ENCODE measurements around the gene CEACAM16.
"Not testable (repeated sequence)": the region's sequence is repeated elsewhere in the genome, so short reads cannot be mapped to it uniquely, and the experiment has no call there.

Gene CEACAM16, protein sequence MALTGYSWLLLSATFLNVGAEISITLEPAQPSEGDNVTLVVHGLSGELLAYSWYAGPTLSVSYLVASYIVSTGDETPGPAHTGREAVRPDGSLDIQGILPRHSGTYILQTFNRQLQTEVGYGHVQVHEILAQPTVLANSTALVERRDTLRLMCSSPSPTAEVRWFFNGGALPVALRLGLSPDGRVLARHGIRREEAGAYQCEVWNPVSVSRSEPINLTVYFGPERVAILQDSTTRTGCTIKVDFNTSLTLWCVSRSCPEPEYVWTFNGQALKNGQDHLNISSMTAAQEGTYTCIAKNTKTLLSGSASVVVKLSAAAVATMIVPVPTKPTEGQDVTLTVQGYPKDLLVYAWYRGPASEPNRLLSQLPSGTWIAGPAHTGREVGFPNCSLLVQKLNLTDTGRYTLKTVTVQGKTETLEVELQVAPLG

DNA sequence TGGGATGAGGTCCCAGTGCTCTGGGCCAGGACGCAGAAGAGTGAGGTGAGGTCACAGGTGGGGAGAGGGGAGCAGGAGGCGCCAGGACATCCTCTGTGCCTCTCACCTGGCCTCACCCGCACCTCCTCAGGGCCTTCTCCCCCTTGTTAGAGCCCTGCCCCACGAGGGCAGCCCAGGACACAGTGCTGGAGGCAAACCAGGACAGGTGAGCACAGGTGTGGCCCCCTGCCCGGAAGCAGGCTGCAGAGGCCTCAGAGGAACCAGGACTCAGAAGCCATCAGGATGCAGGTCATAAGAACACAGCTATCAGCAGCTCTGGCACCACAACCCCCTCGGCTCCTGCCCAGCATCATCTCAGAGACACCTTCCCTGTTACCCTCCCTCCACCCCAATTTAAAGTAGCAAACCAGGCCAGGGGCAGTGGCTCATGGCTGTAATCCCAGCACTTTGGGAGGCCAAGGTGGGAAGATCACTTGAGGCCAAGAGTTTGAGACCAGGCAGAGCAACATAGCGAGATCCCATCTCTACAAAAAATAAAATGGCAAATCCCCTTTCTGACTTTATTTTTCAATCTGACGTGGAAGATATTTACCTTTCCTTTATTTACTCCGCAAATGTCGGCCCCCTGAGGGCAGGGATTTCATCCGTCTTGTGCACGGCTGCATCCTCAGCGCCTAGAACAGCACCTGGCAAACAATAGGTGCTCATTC, at the start of gene CEACAM16:
Gene CEACAM16 (plus strand): TSS at position 660 of the 710 bp plus-strand sequence. CDS start 2,306 bp downstream, outside the sequence.
- in situ Hi-C loops (cut with HindIII; ENCODE audit: low sequenced_read_pairs): no loop called here

DNA sequence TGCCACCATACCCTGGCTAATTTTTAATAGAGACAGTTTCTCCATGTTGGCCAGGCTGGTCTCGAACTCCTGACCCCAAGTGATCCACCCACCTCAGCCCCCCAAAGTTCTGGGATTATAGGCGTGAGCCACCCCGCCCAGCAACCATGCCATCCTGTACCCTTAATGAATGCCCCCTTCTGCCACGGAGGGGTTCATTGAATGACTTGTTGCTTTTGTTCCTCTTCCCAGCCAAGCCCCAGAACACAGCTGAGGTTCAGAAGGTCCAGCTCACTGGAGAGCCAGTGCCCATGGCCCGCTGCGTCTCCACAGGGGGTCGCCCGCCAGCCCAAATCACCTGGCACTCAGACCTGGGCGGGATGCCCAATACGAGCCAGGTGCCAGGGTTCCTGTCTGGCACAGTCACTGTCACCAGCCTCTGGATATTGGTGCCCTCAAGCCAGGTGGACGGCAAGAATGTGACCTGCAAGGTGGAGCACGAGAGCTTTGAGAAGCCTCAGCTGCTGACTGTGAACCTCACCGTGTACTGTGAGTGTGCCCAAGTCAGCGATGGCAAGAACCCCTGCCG, 49.3 kb upstream of the CEACAM16 start:
- in situ Hi-C loops (cut with HindIII; ENCODE audit: low sequenced_read_pairs): no loop called here

DNA sequence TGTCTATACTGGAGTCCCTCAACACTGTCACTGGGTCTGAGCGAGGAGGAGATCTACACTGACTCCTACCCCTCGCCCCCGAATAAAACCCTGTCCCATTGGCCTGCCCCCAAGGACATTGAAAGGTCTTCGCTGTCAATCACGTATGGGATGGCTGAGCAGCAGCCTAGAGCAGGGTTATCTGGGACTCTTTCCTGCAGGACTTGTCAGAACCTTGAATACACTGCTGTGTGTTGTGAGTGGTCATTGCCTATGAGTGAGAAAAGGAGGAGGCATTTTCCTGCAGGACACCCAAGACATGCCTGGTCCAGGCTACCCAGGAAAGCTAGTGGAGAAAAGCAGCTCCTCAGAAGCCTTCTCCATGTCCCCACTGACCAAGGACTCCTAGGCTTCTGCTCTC, 45.6 kb upstream of the CEACAM16 start:
- in situ Hi-C loops (cut with HindIII; ENCODE audit: low sequenced_read_pairs): no loop called here

DNA sequence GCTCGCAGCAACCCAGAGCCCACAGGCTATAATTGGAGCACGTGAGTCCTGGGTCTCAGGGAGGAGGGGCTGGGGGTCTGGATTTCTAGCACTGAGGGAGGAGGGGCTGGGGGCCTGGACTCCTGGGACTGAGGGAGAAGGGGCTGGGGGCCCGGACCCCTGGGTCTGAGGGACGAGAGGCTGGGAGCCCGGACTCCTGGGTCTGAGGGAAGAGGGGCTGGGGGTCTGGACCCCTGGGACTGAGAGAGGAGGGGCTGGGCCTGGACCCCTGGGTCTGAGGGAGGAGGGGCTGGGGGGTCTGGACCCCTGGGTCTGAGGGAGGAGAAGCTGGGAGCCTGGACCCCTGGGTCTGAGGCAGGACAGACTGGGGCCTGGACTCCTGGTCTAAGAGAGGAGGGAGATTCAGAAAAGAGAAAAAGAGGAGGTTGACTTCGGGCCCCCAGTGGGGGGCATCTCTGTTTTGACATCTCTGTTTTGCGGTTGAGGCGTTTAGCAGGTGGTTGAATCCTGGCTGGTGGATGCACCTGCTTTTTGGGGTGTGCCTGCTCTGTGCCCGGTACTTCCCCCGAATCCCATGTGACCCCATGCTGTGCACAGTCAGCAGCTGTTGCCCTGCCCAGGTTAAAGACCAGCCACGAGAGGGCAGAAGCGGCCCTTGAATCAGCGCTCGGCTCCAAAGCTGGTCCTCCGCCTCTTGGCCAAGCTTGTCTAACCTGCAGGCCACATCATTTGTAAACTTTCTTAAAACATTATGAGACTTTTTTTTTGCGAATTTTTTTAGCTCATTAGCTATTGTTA, 44.8 kb upstream of the CEACAM16 start:
- in situ Hi-C loops (cut with HindIII; ENCODE audit: low sequenced_read_pairs): no loop called here

DNA sequence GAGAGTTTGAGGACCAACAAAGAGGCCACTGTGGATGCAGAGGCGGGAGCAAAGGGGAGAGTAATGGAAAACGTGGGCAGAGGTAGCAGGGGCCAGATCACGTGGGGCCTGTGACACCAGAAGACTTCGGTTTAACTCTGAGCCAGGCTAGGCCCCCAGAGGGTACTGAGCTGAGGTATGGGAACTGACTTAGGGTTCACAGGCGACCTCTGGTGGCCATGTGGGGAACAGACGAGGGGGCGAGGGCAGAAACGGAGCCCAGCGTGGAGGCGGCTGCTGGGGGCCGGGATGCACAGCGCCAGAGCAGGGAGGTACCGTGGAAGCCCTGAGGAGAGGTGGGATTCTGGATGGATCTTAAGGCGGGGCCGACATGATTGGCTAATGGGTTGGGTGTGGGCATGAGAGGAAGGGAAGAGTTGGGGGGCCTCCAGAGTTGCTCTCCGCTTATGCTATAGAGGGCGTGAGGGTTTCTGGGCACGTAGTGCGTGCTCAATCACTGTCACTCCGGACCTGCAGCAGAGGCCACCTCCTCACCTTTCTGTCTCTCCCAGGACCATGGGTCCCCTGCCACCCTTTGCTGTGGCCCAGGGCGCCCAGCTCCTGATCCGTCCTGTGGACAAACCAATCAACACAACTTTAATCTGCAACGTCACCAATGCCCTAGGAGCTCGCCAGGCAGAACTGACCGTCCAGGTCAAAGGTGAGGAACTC, 41.6 kb upstream of the CEACAM16 start:
- in situ Hi-C loops (cut with HindIII; ENCODE audit: low sequenced_read_pairs): no loop called here

DNA sequence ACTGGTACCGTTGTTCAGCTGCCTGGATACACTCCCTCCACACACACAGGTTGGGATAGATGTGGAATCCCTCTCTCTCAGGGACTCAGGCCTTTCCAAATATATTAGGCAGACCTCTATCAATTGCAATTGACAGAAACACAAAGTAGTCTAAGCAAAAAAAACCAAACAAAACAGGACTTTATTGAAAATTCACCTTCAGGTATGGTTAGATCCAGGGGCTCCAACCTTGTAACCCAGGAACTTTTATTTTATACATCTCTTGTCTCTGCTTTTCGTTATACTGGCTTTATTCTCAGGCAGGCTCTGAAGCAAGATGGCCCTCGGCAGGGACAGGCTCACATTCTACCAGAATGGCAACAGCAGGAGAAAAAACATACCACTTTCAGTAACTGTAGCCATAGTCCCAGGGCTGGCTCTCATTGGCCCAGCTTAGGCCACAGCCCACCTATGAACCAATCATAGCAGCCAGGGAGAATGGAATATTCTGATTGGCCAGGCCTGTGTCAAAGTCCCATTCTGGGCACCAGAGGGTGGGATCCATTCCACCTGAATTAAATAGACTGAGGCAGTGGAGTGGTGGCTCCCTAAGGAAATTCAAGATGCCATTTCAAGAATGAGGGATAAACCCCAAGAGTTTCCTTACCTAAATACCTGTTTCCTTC, 40.8 kb upstream of the CEACAM16 start:
- in situ Hi-C loops (cut with HindIII; ENCODE audit: low sequenced_read_pairs): no loop called here

DNA sequence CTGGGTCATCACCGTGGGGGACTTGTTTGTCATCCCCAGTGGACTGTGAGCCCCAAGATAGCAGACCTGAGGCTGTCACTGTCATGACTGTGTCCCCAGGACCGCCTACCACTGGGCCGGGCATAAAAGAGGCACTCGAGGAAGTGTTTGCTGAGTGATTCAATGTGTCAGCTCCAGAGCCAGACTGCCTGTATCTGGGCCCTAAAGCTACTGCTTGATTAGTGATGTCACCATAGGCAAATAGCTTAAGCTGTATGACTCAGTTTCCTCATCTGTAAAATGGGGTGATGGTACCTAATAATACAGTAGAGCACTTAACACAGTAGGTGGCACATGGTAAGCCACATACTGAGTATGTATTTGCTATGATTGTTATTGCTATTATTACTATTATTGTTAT, 38.9 kb upstream of the CEACAM16 start:
- in situ Hi-C loops (cut with HindIII; ENCODE audit: low sequenced_read_pairs): no loop called here

DNA sequence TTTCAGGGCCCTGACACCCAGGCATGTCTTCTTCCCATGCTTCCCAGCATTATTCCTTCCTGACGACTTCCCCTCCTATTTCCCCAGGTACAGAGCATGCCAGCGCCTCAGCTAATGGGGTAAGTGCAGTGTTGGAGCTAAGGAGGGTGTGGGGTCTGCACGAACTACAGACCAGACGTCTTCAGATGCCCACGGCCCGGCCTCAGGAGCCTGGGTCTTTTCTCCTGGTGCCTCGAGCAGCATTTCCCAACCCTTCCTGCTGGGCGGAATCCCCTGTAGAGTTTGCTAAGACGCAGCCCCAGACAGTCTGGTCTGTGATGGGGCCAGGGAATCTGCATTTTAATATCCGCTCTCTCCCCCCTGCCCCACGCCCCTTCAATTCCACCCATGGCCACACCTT, 37.7 kb upstream of the CEACAM16 start:
- in situ Hi-C loops (cut with HindIII; ENCODE audit: low sequenced_read_pairs): no loop called here

DNA sequence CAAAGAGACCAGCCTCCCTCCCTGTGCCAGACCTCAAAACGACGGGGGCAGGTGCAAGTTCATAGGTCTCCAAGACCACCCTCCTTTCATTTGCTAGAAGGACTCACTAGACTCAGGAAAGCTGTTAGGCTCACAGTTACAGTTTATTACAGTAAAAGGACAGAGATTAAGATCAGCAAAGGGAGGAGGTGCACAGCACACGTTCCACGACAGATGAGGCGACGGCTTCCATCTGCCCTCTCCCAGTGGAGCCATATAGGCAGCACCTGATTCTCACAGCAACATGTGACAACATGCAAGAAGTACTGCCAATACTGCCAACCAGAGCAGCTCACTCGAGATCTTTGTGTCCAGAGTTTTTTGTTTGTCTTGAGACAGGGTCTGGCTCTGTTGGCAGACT, 37.0 kb upstream of the CEACAM16 start:
- in situ Hi-C loops (cut with HindIII; ENCODE audit: low sequenced_read_pairs): no loop called here

DNA sequence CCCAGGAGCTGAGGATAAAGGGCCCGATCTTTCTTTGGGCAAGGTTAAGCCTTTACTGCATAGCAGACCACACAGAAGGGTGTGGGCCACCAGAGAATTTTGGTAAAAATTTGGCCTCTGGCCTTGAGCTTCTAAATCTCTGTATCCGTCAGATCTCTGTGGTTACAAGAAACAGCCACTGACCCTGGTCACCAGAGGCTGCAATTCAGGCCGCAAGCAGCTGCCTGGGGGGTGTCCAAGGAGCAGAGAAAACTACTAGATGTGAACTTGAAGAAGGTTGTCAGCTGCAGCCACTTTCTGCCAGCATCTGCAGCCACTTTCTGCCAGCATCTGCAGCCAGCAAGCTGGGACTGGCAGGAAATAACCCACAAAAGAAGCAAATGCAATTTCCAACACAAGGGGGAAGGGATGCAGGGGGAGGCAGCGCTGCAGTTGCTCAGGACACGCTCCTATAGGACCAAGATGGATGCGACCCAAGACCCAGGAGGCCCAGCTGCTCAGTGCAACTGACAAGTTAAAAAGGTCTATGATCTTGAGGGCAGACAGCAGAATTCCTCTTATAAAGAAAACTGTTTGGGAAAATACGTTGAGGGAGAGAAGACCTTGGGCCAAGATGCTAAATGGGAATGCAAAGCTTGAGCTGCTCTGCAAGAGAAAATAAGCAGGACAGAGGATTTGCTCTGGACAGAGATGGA, 36.1 kb upstream of the CEACAM16 start:
- in situ Hi-C loops (cut with HindIII; ENCODE audit: low sequenced_read_pairs): no loop called here

DNA sequence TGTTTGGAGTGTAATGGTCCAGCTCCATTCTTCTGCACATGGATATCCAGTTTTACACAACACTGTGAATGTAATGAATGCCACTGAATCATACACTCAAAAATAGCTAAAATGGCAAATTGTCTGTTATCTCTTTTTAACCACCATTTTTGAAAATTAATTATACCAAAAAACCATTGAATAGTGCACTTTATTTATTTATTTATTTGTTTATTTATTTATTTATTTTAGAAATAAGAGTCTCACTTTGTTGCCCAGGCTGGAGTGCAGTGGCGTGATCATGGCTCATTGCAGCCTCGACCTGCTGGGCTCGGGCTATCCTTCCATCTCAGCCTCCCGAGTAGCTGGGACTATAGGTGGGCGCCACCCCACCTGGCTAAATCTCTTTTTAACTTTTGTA, 35.0 kb upstream of the CEACAM16 start:
- in situ Hi-C loops (cut with HindIII; ENCODE audit: low sequenced_read_pairs): no loop called here

DNA sequence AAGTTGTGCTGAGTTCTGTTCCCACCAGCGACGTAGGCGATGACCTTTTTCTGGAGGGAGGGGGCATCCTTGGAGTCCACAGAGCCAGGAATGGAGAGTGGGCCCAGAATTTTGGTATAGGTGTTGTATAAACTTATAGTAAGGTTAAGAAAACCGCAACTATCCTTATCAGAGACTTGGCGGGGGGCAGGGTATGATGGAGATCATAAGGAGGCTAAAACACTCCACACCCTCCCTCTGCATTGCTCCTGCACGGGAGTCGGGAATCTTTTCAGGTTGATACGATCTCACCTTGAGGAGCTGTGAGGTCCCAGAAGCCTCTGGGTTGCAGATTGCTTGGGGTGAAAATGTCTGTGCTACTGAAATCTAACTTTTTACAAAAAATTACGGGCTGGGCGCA, 34.0 kb upstream of the CEACAM16 start:
- in situ Hi-C loops (cut with HindIII; ENCODE audit: low sequenced_read_pairs): no loop called here

DNA sequence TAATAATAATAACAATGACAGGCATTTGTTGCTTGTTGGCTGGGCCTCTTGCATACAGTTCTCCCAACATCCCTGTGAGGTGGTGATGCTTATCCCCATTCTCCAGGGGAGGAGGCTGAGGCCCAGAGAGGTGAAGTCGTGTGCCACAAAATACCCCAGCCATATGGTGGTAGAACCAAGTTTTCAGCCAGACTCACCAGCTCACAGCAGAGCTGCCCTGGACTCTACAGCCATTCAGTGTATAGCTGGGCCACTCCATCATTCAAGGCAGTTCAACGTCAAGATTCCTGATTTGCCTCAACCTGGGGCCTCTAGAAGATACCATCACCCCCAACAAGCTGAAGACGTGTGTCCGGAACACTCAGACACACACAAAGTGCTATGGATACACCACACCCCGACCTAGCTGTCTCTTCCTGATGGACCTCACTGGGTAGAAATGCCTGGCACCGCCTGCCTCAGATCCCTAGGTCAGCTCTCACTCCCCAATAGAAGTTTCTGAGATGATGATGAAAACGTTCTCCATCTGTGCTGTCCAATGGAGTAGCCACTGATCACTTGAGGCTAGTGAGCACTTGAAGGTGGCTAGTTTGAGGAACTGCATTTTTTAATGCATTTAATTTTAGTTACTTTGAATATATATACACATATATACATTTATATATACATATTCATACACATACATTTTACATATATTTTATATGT, 31.9 kb upstream of the CEACAM16 start:
- in situ Hi-C loops (cut with HindIII; ENCODE audit: low sequenced_read_pairs): no loop called here

DNA sequence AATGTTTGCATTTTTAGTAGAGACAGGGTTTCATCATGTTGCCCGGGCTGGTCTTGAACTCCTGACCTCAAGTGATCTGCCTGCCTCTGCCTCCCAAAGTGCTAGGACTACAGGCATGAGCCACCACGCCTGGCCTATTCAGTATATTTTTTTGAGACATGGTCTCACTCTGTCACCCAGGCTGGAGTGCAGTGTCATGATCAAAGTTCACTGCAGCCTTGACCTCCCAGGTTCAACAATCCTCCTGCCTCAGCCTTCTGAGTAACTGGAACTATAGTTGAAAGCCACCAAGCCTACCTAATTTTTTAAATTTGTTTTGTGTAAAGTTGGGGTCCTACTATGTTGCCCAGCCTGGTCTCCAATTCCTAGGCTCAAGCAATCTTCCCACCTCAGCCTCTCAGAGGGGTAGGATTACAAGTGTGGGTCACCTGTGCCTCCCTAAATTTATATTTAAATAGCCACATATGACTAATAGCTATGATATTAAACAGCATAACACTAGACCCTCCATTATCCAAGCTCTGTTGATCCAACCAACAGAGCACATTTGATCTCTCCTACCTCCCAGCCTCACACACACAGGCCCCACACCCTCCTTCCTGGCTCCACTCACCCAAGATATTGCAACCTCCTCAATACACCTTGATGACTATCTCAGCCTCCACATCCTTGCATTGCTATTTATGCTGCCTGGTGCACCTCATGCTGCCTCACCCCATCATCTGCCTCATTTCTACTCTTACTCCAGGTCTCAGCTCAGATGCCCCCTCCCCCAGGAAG, 29.8 kb upstream of the CEACAM16 start:
- in situ Hi-C loops (cut with HindIII; ENCODE audit: low sequenced_read_pairs): no loop called here

DNA sequence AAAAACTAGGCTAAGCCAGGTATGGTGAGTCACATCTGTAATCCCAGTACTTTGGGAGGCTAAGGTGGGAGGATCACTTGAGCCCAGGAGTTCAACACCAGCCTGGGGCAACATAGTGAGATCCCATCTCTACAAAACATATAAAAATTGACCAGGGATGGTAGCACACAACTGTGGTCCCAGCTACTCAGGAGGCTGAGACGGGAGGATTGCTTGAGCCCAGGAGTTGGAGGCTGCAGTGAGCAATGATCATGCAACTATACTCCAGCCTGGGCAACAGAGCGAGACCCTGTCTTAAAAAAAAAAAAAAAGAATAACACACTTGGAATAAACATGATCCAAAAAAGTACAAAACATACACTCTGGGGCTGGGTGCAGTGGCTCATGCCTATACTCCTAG, 28.9 kb upstream of the CEACAM16 start:
- in situ Hi-C loops (cut with HindIII; ENCODE audit: low sequenced_read_pairs): not testable (repeated sequence)

DNA sequence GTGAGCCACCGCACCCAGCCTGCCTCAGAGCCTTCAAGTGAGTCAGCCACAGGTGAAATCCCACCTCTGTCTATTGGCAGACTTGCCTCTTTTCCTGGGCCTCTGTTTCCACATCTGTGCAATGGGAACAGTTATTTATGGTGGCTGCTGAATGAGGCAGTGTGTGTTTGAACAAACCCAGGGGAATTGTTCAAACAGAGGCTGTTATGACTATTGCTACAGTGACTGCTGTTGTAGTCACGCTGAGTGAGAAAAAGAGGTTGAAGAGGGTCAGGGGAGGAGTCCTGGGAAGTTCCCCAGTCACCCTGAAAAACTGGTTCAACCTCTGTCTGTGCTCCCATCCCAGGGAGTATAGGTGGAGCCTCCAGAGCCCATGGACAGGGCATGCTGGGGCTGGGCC, 27.6 kb upstream of the CEACAM16 start, which contains the start of gene CEACAM19:
Gene CEACAM19 (plus strand): TSS at position 83 of the 400 bp plus-strand sequence. CDS start 450 bp downstream, outside the sequence.
- in situ Hi-C loops (cut with HindIII; ENCODE audit: low sequenced_read_pairs): no loop called here

DNA sequence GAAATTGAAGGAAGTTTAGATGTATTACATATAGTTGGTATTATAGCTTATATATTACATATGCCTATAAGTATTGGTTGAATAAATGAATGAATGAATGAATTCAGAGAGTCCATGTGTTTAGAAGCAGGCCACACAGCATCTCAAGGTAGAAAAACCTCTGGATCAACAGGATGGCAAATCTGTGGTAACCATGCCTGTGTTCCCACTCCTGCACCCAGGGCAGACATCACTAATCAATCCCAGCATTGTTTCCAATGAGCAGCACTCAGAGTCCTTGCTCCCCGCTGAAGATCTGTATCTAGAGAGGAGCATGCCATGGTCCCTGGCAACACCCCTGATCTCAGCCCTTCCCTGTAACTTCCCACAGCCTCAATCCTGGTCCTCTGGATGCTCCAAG, 26.7 kb upstream of the CEACAM16 start:
- in situ Hi-C loops (cut with HindIII; ENCODE audit: low sequenced_read_pairs): no loop called here

DNA sequence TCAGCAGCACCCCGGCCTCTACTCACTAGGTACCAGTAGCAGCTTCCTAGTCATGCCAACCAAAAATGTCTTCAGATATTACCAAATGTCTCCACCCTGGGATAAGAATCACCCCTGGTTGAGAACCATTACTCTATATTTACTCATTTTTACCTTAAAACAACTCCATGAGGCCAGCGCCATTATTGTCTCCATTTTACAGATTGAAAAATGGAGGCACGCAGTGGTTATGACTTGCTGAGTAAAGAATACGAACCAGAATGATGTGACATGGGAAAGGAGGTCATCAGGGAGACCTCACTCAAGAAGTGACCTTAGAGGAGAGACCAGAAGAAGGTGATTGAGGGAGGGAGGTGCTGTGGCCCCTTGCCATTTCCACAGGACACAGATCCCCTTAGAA, 25.4 kb upstream of the CEACAM16 start:
- in situ Hi-C loops (cut with HindIII; ENCODE audit: low sequenced_read_pairs): no loop called here

Measured in DLD1 (cell line).